Esophagus muscularis mucosa (tissue), 4 donors: Measurements from ENCODE around the gene ENTPD8.

Experiments used
- CTCF ChIP-seq, 3 experiments: fragments of 200-600 bp in 2 of 3; fragments of 450-650 bp in 1 of 3; sonication (generic) in 2 of 3; IDR thresholded peaks; one replicate each; pipeline ENCODE4 v1.5.1; 2017 to 2019; ENCODE audit warnings: antibody characterized with exemption in 3 of 3, mild to moderate bottlenecking in 2 of 3, moderate library complexity in 1 of 3
- EP300 ChIP-seq: sonication (generic); formaldehyde crosslinking; IDR thresholded peaks from one replicate; pipeline ENCODE4 v1.6.1; 2017; ENCODE audit warnings: antibody characterized with exemption
- POLR2A ChIP-seq: fragments of 450-650 bp; IDR thresholded peaks from one replicate; pipeline ENCODE4 v1.6.1; 2017; ENCODE audit warnings: antibody characterized with exemption, moderate library complexity, mild to moderate bottlenecking, low read depth
- POLR2AphosphoS5 ChIP-seq, 2 donors: sonication (generic); formaldehyde crosslinking; IDR thresholded peaks; one replicate each; pipeline ENCODE4 v1.6.1; 2017; ENCODE audit warnings: antibody characterized with exemption in 2 of 2

GRCh38 chr9:137391411-137391754, 49.8 kb downstream of the ENTPD8 start:
- TF ChIP-seq POLR2A (no peak), CTCF (IDR thresholded peaks at IDR 0.05) (no peak), POLR2AphosphoS5 (IDR thresholded peaks at IDR 0.05) (no peak), EP300 (no peak)
